ENCODE measurements around the gene MED29. TPM values are rescaled to one million over a fixed set of nuclear protein-coding genes. Genes with fewer than 3 reads are reported as not detected.

The MED29 gene
- total and polyA plus RNA-seq, 3 experiments from 2014 or later, result 39.3 to 56.8 (median 39.6) TPM

- Mint-ChIP-seq H3K27me3 (no peaks in the 10 kb centered on the region), H3K27ac (peak overlapping the region in 4 of 8 donors; percentile 12 to 91 (median 76)), H3K4me3 (no peak overlapping the region), H3K4me1 (peaks cover 0 to 3% (median 3%) of the 10 kb centered on the region in 3 donors), H3K9me3 (no peaks in the 10 kb centered on the region), H3K36me3 (peaks cover 0 to 77% (median 14%) of the 10 kb centered on the region in 3 donors)
- Histone ChIP-seq H3K4me1 (ENCODE audit: insufficient read depth, low read length) (no peaks in the 10 kb centered on the region), H3K4me3 (ENCODE audit: low read length) (no peak overlapping the region), H3K9me3 (ENCODE audit: low read length) (no peaks in the 10 kb centered on the region), H3K27me3 (ENCODE audit: insufficient read depth, low read length, poor library complexity, severe bottlenecking) (no peaks in the 10 kb centered on the region), H3K36me3 (ENCODE audit: insufficient read depth, low read length) (peaks cover 12% of the 10 kb centered on the region), H3K27ac (ENCODE audit: low read depth, low read length) (no peak overlapping the region)
- DNase-seq, result no peak
- CTCF ChIA-PET, result interaction anchor here (1.1 to 1.5 kb wide), 2 partner anchors 17 to 49 kb away, joined by 3 read pairs; no protein-coding TSS in a partner anchor
- POLR2A ChIA-PET, result no interaction called here
Observed at GRCh38 chr19:39362682-39363657, 28.2 kb upstream of the MED29 start.

- Histone ChIP-seq H3K27me3 (ENCODE audit: insufficient read depth, low read length, poor library complexity, severe bottlenecking) (no peaks in the 10 kb centered on the region), H3K4me1 (ENCODE audit: insufficient read depth, low read length) (no peaks in the 10 kb centered on the region), H3K36me3 (ENCODE audit: insufficient read depth, low read length) (peaks cover 9% of the 10 kb centered on the region), H3K9me3 (ENCODE audit: low read length) (no peaks in the 10 kb centered on the region), H3K27ac (ENCODE audit: low read depth, low read length) (no peak overlapping the region), H3K4me3 (ENCODE audit: low read length) (no peak overlapping the region)
- Mint-ChIP-seq H3K4me3 (peak overlapping the region in 1 of 7 donors; percentile 32), H3K36me3 (peaks cover 0 to 74% (median 18%) of the 10 kb centered on the region in 3 donors), H3K4me1 (peaks cover 0 to 3% (median 3%) of the 10 kb centered on the region in 3 donors), H3K9me3 (no peaks in the 10 kb centered on the region), H3K27me3 (no peaks in the 10 kb centered on the region), H3K27ac (peak overlapping the region in 2 of 8 donors; percentile 26 to 74)
- POLR2A ChIA-PET, result no interaction called here
- CTCF ChIA-PET, result no interaction called here
- no peak for DNase-seq
Observed at GRCh38 chr19:39363901-39364457, 27.2 kb upstream of the MED29 start.

- Mint-ChIP-seq H3K36me3 (peaks cover 0 to 76% (median 10%) of the 10 kb centered on the region in 3 donors), H3K4me3 (no peak overlapping the region), H3K4me1 (peaks cover 0 to 3% (median 3%) of the 10 kb centered on the region in 3 donors), H3K27me3 (no peaks in the 10 kb centered on the region), H3K27ac (peak overlapping the region in 1 of 8 donors; percentile 5), H3K9me3 (no peaks in the 10 kb centered on the region)
- Histone ChIP-seq H3K4me1 (ENCODE audit: insufficient read depth, low read length) (no peaks in the 10 kb centered on the region), H3K27ac (ENCODE audit: low read depth, low read length) (no peak overlapping the region), H3K9me3 (ENCODE audit: low read length) (no peaks in the 10 kb centered on the region), H3K27me3 (ENCODE audit: insufficient read depth, low read length, poor library complexity, severe bottlenecking) (no peaks in the 10 kb centered on the region), H3K4me3 (ENCODE audit: low read length) (no peak overlapping the region), H3K36me3 (ENCODE audit: insufficient read depth, low read length) (peaks cover 14% of the 10 kb centered on the region)
- DNase-seq, result no peak
- ChIA-PET POLR2A (no interaction called here), CTCF (no interaction called here)
Observed at GRCh38 chr19:39365531-39365930, 25.6 kb upstream of the MED29 start.

DNA sequence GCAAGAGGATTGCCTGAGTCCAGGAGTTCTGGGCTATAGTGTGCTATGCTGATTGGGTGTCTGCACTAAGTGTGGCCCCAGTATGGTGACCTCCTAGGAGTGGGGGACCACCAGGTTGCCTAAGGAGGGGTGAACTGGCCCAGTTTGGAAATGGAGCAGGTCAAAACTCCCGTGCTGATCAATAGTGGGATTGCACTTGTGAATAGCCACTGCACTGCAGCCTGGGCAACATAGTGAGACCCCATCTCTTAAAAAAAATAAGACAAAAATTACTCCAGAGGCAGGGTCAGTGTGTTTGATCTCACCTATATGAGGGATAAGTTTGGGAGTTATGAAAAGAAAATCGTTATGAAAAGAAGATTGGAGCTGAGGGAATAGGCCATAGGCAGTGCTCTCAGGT lies 22.0 kb upstream of the MED29 start:
- Histone ChIP-seq H3K9me3 (ENCODE audit: low read length) (no peaks in the 10 kb centered on the region), H3K4me1 (ENCODE audit: insufficient read depth, low read length) (no peaks in the 10 kb centered on the region), H3K36me3 (ENCODE audit: insufficient read depth, low read length) (peaks cover 15% of the 10 kb centered on the region), H3K4me3 (ENCODE audit: low read length) (no peak overlapping the region), H3K27me3 (ENCODE audit: insufficient read depth, low read length, poor library complexity, severe bottlenecking) (no peaks in the 10 kb centered on the region), H3K27ac (ENCODE audit: low read depth, low read length) (no peak overlapping the region)
- Mint-ChIP-seq H3K9me3 (no peaks in the 10 kb centered on the region), H3K36me3 (peaks cover 0 to 73% (median 12%) of the 10 kb centered on the region in 3 donors), H3K27ac (peak overlapping the region in 1 of 8 donors; percentile 17), H3K27me3 (no peaks in the 10 kb centered on the region), H3K4me3 (no peak overlapping the region), H3K4me1 (peaks cover 2 to 3% (median 3%) of the 10 kb centered on the region in 3 donors)
- no peak for DNase-seq
- POLR2A ChIA-PET, result no interaction called here
- CTCF ChIA-PET, result no interaction called here

DNA sequence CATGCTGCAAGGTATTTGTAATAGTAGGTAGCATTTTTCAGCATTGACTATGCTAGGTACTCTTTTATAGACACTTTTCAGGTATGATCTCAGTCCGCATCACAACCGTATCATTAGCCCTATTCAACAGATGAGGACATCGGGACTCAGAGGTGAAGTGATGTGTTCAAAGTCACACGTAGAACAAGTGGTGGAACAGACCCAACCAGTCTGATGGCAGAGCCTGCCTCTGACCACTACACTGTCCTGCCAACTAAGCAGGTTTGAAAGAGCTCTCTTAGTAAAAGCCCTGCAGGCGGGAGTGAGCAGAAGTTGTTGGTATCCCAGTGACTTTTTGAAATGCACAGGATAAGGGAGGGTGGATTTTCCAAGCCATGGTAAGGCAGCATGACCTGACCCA lies 20.4 kb upstream of the MED29 start:
- CTCF ChIA-PET, result no interaction called here
- Histone ChIP-seq H3K36me3 (ENCODE audit: insufficient read depth, low read length) (peaks cover 16% of the 10 kb centered on the region), H3K4me1 (ENCODE audit: insufficient read depth, low read length) (no peaks in the 10 kb centered on the region), H3K4me3 (ENCODE audit: low read length) (no peak overlapping the region), H3K27me3 (ENCODE audit: insufficient read depth, low read length, poor library complexity, severe bottlenecking) (no peaks in the 10 kb centered on the region), H3K9me3 (ENCODE audit: low read length) (no peaks in the 10 kb centered on the region), H3K27ac (ENCODE audit: low read depth, low read length) (no peak overlapping the region)
- no peak for DNase-seq
- Mint-ChIP-seq H3K9me3 (no peaks in the 10 kb centered on the region), H3K4me3 (no peak overlapping the region), H3K27me3 (no peaks in the 10 kb centered on the region), H3K4me1 (peaks cover 2 to 3% (median 3%) of the 10 kb centered on the region in 3 donors), H3K36me3 (peaks cover 0 to 74% (median 9%) of the 10 kb centered on the region in 3 donors), H3K27ac (peak overlapping the region in 1 of 8 donors; percentile 76)
- POLR2A ChIA-PET, result no interaction called here

DNA sequence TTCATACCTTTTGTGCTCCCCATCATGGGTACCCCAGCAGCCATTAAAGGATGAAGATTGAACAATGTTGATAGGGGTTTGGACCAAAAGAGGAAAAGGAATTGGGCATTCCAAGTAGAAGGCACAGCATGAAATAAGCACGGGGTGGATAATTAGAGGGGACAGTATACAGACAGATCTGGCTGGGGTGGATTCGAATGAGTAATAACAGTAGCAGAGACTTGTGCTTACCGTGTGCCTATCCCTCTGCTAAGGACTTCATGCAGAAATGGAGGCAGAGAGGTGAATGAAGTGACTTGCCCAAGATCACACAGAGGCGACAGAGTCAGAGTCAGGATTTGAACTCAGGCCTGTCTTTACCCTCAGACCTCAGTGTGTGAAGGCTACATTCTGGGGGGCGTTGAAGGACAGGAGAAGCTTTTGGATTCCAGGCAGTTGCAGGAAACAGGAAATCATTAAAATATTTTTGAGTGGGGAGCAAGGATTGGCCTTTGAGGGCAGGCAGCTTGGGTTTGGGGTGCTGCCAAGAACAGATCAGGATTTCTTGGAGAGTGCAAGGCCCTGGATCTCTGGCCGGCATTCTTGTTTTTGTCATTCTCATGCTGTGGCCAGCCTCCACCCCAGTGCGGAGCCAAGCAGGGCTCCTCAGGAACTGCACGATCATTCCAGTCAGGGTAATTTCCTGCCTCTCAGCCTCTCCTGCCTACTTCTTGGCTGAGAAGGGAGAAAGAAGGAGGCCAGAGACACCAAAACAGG lies 19.0 kb upstream of the MED29 start:
- no peaks in the 10 kb centered on the region for H3K27me3 ChIP-seq (ENCODE audit: insufficient read depth, low read length, poor library complexity, severe bottlenecking)
- H3K27ac ChIP-seq (ENCODE audit: low read depth, low read length), result no peak overlapping the region
- CTCF ChIA-PET, result interaction anchor here (0.6 kb wide), 1 partner anchor 201 kb away, joined by 3 read pairs; no protein-coding TSS in a partner anchor
- H3K36me3 Mint-ChIP-seq, result peaks cover 0 to 81% (median 13%) of the 10 kb centered on the region in 3 donors
- H3K9me3 ChIP-seq (ENCODE audit: low read length), result no peaks in the 10 kb centered on the region
- H3K27me3 Mint-ChIP-seq, result no peaks in the 10 kb centered on the region
- H3K36me3 ChIP-seq (ENCODE audit: insufficient read depth, low read length), result peaks cover 31% of the 10 kb centered on the region
- DNase-seq, result no peak
- POLR2A ChIA-PET, result no interaction called here
- H3K27ac Mint-ChIP-seq, result peak overlapping the region in 6 of 8 donors; percentile 33 to 82 (median 42)
- H3K9me3 Mint-ChIP-seq, result no peaks in the 10 kb centered on the region
- H3K4me1 ChIP-seq (ENCODE audit: insufficient read depth, low read length), result no peaks in the 10 kb centered on the region
- H3K4me3 Mint-ChIP-seq, result no peak overlapping the region
- H3K4me1 Mint-ChIP-seq, result peaks cover under 1 to 2% (median under 1%) of the 10 kb centered on the region in 3 donors
- H3K4me3 ChIP-seq (ENCODE audit: low read length), result no peak overlapping the region

- H3K27ac Mint-ChIP-seq, result peak overlapping the region in 3 of 8 donors; percentile 29 to 75 (median 58)
- H3K4me3 Mint-ChIP-seq, result no peak overlapping the region
- H3K27me3 ChIP-seq (ENCODE audit: insufficient read depth, low read length, poor library complexity, severe bottlenecking), result no peaks in the 10 kb centered on the region
- H3K36me3 Mint-ChIP-seq, result peaks cover 0 to 88% (median 16%) of the 10 kb centered on the region in 3 donors
- H3K36me3 ChIP-seq (ENCODE audit: insufficient read depth, low read length), result peaks cover 35% of the 10 kb centered on the region
- no peaks in the 10 kb centered on the region for H3K27me3 Mint-ChIP-seq
- H3K4me1 Mint-ChIP-seq, result peaks cover 0 to 2% (median 0%) of the 10 kb centered on the region in 3 donors
- H3K9me3 Mint-ChIP-seq, result no peaks in the 10 kb centered on the region
- H3K9me3 ChIP-seq (ENCODE audit: low read length), result no peaks in the 10 kb centered on the region
- H3K4me3 ChIP-seq (ENCODE audit: low read length), result no peak overlapping the region
- ChIA-PET CTCF (no interaction called here), POLR2A (no interaction called here)
- no peaks in the 10 kb centered on the region for H3K4me1 ChIP-seq (ENCODE audit: insufficient read depth, low read length)
- DNase-seq, result no peak
- H3K27ac ChIP-seq (ENCODE audit: low read depth, low read length), result no peak overlapping the region
Observed at GRCh38 chr19:39372941-39373340, 18.2 kb upstream of the MED29 start.

Measured in CD8-positive, alpha-beta memory T cell (primary cell).